GM18907 (cell line): ENCODE measurements around the gene TTK.

Source experiments
- ATAC-seq: cut with Tn5 transposase; IDR thresholded peaks from one replicate; pipeline ENCODE4 v1.9.1; 2021; ENCODE audit warnings: mild to moderate bottlenecking, moderate library complexity; ENCODE audit not compliant: unreplicated experiment

TTK gene

GRCh38 chr6:80004173-80005072, at the start of gene TTK:
TTK (plus strand) TSS chr6:80004649; CDS start chr6:80005844, 1,195 bp downstream.
- peak; percentile 100 for ATAC-seq

- no peak for ATAC-seq
Measured at GRCh38 chr6:79954849-79955248, 49.6 kb upstream of the TTK start.

- no peak for ATAC-seq
Measured at GRCh38 chr6:79964607-79965081, 39.8 kb upstream of the TTK start.

DNA sequence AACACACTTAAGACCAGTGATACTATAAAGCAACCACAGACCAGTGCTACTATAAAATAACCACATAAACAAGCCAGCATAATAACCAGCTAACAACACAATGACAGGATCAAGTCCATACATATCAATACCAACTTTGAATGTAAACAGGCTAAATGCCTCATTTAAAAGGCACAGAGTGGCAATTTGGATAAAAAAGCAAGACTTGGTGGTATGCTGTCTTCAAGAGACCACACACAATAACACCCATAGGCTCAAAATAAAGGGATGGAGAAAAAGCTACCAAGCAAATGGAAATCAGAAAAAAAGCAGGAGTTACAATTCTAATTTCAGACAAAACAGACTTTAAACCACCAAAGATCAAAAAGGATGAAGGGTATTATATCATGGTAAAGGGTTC, 37.3 kb upstream of the TTK start:
- ATAC-seq = no peak

- ATAC-seq = no peak
Measured at GRCh38 chr6:79969784-79970183, 34.7 kb upstream of the TTK start.

GRCh38 chr6:79971193-79971592, 33.3 kb upstream of the TTK start:
- no peak for ATAC-seq

DNA sequence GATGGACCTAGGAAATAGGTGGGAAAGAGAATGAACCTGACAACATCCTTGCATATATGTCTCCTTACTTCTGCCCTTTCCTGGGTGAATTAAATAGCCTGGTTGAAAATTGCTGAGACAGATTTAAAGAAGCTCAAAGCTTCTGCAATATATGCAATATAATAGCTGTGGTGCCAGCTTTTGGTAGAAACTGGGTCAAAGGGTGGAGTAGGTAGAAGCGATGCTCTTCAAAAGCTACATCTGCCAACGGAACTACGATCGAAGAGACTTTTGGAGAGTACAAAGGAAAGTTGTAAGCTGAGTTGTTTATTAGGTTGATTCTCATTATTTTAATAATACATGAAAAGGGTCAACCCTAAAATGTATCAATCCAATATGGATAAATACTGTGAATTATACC, 22.8 kb upstream of the TTK start:
- ATAC-seq = no peak

- peak; percentile 79 for ATAC-seq
Measured at GRCh38 chr6:79984261-79984660, 20.2 kb upstream of the TTK start.

DNA sequence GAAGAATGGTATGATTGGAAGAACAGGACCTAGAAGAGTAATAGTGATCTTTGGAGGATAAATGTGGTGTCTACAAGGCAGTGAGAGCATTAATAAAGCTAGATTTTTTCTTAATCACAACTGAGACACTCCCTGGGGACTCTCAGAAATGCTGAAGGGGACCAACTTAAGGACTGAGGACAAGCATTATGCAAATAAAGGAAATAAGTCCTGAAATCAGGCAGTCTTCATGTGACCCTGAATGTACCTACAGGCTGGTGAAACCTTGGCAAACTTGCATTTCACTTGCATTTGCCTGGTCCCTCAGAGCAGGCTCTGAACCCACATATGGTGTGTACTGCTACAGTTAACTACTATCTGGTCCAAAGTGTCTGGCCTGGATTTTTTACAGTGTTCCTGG, 19.3 kb upstream of the TTK start:
- peak; percentile 43 for ATAC-seq

DNA sequence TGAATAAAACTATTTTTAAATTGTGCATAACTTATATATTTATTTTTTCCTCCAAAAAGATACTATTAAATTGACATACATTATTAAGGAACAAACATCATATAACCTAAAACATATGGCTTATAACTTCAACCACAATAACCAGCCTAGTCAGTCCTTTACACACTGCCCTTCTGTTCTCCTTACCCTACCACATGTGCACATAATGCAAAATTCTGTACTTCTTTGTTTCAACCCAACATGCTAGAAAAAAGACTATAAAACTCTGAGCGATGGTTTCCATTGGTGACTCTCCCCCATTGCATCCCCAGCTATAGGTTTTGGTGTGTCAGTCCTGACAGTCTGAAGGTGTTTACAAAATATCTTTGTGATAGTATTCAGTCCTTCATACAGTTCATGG, 14.8 kb upstream of the TTK start:
- no peak for ATAC-seq

DNA sequence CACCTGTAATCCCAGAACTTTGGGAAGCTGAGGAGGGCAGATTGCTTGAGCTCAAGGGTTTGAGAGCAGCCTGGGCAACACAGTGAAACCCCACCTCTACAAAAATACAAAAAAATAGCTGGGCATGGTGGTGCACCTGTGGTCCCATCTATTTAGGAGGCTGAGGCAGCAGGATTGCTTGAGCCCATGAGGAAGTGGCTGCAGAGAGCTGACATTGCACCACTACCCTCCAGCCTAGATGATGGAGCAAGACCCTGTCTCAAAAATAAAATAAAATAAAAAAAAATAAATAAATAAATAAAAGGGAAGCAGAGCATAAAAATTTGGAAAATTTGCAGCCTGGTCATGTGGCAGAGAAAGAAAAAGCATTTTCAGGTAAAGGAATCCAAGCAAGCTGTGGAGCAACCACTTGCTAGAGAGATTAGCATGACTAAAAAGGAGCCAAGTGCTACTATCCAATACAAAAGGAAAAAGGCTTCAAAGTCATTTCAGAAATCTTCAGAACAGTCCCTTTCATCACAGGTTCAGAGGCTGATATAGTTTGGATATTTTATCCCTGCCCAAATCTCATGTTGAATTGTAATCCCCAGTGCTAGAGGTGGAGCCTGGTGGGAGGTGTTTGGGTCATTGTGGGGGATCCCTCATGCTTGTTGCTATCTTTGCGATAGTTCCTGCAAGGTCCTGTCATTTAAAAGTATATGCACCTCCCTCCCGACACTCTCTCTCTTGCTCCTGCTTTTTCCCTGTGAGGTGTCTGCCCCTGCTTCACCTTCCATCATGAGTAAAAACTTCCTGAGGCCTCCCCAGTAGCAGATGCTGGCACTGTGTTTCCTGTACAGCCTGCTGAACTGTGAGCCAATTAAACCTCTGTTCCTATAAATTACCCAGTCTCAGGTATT, 11.2 kb upstream of the TTK start:
- no peak for ATAC-seq

GRCh38 chr6:79993911-79994309, 10.5 kb upstream of the TTK start:
- ATAC-seq = no peak

DNA sequence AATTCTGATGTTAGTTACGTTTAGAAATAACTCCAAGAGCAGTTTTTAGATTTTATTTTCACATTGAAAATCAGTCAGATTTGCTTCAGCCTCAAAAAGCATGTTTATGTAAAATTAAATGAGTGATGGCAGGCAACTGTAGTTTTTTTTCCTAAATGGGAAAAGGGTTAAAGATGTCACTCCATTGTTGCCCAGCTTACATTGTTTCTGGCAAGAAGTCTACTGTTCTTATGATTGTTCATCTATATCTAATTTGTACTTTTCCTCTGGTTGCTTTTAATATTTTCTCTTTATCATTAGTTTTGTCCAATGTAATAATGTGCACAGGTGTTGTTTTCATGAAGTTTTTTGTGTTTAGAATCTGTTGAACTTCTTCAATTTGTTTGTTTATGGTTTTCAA, 6.7 kb upstream of the TTK start:
- ATAC-seq = no peak

GRCh38 chr6:80001337-80001736, 3.1 kb upstream of the TTK start:
- no peak for ATAC-seq

DNA sequence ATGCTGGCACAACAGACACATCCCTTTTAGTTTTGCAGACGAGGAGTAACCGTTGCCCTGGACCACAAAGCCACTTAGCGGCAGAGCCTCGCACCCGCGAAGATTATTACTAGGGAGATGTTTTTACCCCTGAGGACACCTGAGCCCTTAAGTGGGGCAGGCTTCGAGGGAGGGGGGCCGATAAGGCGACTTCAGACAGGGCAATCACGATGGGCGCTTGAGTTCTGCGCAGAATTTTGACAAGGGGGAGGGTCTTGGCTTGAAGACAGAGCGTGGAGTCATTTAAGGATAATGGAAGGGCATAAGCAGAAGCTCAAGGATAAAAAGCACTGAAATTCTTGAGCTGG, 650 bp upstream of the TTK start:
- ATAC-seq = peak; percentile 35

- ATAC-seq = no peak
Measured at GRCh38 chr6:80005406-80005805, 957 bp downstream of the TTK start.

DNA sequence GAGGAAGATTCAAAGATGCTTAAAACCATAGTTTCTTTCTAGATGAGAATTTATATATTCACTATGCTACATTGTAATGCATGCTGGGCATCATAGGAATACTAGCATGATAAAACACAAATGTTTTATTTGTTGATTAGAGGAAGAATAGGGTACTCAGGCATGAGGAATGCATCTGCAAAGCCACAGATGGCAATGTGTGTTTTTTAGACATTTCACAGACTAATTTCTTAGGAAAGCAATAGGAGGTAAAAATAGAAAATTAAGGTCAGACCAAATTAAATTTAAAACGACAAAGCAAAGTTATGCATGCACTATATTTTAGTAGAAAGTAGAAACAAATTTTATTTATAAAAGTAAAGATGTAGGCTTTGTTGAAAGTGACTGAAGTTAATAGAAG, 2.1 kb downstream of the TTK start:
- no peak for ATAC-seq

DNA sequence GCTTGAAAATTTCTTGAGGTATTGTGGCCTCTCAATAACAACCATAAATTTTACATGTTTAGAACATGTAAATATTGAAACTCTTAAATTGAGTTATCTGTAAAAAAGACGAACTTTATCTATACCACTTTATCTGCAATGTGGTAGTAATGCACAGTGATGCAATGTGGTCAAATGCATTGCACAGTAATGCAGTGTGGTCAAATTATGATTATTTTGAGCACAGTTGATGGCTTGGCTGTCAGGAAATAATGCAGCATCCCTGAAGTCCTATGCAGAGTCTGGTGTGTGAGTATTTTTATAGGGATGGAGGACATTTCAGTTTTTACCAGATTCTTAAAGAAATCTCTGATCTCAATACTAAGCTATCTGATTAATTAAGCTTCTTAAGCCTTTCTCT, 5.1 kb downstream of the TTK start:
- no peak for ATAC-seq

- ATAC-seq = no peak
Measured at GRCh38 chr6:80010288-80010687, 5.8 kb downstream of the TTK start.

DNA sequence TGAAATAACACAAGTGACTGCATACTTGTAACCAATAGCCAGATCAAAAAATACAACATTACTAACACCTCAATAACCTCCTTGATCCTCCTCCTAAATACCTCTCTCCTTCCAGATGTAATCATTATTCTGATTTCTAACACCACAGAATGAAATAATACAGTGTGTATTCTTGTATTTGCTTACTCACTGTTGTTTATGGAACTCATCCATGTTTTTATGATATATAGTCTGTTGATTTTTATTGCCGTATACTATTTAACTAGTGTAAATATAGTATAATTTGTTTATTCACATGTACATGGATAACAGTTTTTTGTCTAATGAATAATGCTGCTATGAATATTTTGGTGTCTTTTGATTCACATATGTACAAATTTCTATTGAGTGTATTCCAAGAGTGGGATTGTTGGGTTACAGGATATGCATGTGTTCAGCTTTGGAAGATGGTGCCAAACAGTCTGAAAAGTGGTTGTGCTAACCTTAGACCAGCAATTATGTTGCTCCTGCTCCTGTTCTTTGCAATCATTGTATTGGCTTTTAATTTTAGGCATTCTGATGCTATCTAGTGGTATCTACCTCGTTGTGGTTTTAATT, 11.5 kb downstream of the TTK start:
- ATAC-seq = no peak

DNA sequence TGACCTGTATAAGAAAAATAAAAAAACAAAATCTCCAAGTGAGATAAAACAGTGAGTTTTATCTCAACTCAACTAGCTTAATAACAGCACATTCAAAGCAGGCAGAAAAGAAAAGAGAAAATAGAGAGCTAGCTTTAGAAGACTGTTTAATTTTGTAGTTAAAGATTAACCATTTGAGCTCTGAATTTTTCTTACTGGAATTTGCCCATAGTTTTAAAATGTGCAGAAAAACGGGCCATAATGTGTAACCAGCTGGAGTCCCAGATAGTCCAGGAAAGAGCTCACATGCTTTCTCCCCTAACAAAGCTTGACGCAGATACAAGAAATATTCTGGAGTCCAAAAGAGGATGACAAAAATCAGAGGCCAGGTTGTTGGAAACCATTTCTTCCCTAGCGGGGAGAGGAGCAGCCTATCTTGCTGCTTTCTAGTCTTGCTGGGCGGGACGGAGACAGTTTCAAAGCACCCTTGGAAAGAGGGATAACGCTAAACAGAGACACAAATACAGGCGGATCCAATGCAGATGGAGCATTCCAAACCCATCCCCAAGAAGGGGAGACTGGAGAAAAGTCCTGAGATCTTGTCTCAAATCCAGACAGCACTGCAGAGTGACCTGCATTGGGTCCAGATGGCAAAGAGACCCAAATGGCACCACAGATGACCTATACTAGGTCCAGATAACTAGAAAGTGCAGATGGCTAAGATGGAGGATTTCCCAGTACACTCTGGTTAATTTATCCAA, 16.1 kb downstream of the TTK start:
- no peak for ATAC-seq
